Cardiac fibroblast (primary cell): Measurements from ENCODE around the gene SRP68.

Experiments
- DNase-seq, 2 donors: peaks; one replicate each; pipeline versions ENCODE4 v3.0.0 to v3.0.0-alpha.2; 2010; ENCODE audit warnings: low read depth in 2 of 2
- H3K4me3 ChIP-seq, 2 donors: replicated peaks in 1 of 2; 1 replicate in 1 of 2; 2 replicates in 1 of 2; pipeline ENCODE4 v1.5.1; 2011; ENCODE audit warnings: low read depth in 2 of 2, low read length in 2 of 2, mild to moderate bottlenecking in 2 of 2, moderate library complexity in 1 of 2
- CTCF ChIP-seq: IDR thresholded peaks from one replicate; pipeline ENCODE4 v1.5.1; 2011; ENCODE audit warnings: low read depth, mild to moderate bottlenecking, low read length, inconsistent platforms

Gene SRP68

GRCh38 chr17:76002100-76002499, 70.2 kb downstream of the SRP68 start:
- no peak overlapping the region for H3K4me3 ChIP-seq
- DNase-seq = no peak
- TF ChIP-seq CTCF = no peak

- H3K4me3 ChIP-seq = no peak within 1 kb of the TSS
- TF ChIP-seq CTCF = no peak
- DNase-seq = no peak
Measured at GRCh38 chr17:76000755-76001521, 71.4 kb downstream of the SRP68 start, which contains the start of gene CDK3. TSS of gene CDK3 (plus strand) at chr17:76000855. CDS start at chr17:76001426, 571 bp downstream.

GRCh38 chr17:76000016-76000754, 72.1 kb downstream of the SRP68 start:
- no peak overlapping the region for H3K4me3 ChIP-seq
- DNase-seq = peak; percentile 40 to 46
- TF ChIP-seq CTCF = peak; percentile 81

- H3K4me3 ChIP-seq = no peak overlapping the region
- TF ChIP-seq CTCF = no peak
- DNase-seq = no peak
Measured at GRCh38 chr17:75998327-75998795, 74.0 kb downstream of the SRP68 start.

GRCh38 chr17:75996665-75997590, 75.4 kb downstream of the SRP68 start:
- no peak overlapping the region for H3K4me3 ChIP-seq
- TF ChIP-seq CTCF = no peak
- DNase-seq = peak; percentile 44 to 48

- TF ChIP-seq CTCF = no peak
- DNase-seq = no peak
- no peak overlapping the region for H3K4me3 ChIP-seq
Measured at GRCh38 chr17:75995385-75995925, 76.9 kb downstream of the SRP68 start.
